ENCODE data around the gene IFNA1. TPM values are rescaled to one million over a fixed set of nuclear protein-coding genes. Genes with fewer than 3 reads are reported as not detected.
"Not testable (repeated sequence)": the region's sequence is repeated elsewhere in the genome, so short reads cannot be mapped to it uniquely, and the experiment has no call there.

The IFNA1 gene
- not detected for total RNA-seq

GRCh38 chr9:21440139-21440538 lies at the start of gene IFNA1:
IFNA1 (plus strand) TSS chr9:21440439; CDS start chr9:21440508, 69 bp downstream.
- DNase-seq = no peak

- no peak for DNase-seq
Measured at GRCh38 chr9:21392270-21392669, 48.0 kb upstream of the IFNA1 start.

GRCh38 chr9:21395778-21396717 lies 44.2 kb upstream of the IFNA1 start:
- DNase-seq = peak; percentile 66

GRCh38 chr9:21398955-21399489 lies 41.2 kb upstream of the IFNA1 start:
- no peak for DNase-seq

DNA sequence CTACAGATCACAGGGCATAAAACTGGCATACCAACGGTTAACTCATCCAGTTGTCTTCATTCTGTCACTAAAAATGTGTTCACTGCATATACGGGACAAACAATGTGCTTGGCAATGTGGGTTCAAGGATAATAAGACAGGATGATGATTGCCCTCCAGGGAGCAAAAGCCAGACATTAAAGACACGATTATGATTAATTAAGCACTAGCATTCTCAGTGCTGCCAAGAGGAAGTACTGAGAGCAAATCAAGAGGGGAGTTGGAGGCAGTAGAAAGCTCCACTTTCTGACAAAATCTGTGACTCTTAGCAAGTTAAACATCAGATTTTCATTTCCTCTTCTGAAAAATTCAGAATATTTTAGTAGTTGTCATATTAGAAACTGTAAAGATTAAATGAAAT lies 40.3 kb upstream of the IFNA1 start:
- DNase-seq = no peak

DNA sequence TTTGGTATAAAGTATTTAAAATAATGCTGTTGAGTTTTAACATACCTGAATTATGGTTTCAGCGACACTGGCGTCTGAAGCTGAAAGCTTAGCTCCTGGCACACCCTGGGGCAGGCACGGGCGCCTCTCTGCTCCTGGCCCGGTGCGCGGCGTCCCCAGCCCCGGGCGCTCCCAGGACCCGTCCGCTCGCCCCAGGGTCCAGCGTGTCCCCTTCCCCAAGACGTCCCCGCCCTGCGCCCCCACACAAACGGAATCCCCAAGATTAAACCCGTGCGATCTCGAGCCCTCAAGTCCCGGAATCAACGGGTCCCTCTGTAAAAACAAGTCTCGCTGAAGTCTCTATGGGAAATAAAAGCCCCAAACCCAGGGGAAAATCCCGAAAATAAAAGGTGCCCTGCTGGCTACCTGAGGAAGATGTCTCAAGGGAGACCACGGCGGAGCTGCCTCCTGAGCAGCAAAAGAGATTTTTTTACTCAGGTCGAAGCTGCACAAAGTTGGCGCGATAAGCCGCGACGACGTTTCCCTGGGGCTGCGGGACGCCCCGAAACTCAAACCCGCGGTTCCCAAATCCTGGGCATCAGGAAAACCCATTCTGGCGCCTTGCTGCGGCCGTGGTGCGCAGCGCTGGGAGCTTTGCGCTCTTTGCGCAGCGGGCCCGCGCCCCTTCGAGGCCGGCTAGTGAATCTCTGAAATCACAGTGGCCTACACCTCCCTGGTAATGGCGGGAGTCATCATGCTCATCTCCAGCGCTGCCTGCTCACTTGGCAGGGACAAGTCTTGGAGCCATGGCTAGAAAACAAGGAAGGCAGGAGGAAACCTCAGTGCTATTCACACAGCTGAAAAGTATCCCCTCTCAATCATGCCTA lies 37.6 kb upstream of the IFNA1 start:
- DNase-seq = peak; percentile 18

- DNase-seq = no peak
Measured at GRCh38 chr9:21404146-21404545, 36.1 kb upstream of the IFNA1 start.

DNA sequence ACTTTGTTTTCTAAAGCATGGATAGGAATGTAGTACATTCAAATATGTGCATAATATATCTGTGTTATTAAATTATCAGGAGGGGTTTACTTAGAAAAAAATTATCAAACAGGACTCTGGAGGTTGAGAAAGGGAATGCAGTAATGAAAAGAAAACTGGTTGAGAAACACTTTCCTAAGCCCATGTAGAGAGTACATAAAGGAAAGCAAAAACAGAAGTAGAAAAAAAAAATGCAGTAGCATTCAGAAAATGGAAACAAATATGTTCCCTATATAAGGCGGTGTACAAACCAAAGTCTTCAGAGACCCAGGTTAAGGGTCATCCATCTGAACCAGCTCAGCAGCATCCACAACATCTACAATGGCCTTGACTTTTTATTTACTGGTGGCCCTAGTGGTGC lies 31.4 kb upstream of the IFNA1 start, which contains the start of gene IFNA8:
Gene IFNA8 (plus strand): TSS at position 301 of the 400 bp plus-strand sequence. CDS start 60 bp downstream, at position 361.
- no peak for DNase-seq

DNA sequence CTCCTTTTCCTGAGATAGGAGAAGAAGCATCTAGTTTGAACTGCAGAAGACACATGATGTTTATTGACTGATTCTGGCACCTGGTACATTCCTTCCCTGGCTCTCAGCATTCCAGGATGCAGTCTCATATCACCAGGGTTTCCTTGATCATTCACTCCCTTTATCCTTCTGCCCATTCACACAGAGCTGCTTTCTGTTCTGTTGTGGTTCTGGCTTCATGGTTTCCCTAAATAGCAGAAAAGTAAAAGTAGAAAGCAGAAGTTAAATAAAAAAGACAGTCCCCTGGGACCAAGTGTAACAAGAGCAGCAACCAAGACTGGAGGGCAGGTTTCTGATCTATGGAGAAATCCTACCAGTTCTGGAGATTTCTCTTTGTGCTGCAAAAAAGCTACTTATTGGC lies 28.1 kb upstream of the IFNA1 start:
- DNase-seq = no peak

GRCh38 chr9:21413151-21413550 lies 27.1 kb upstream of the IFNA1 start:
- no peak for DNase-seq

GRCh38 chr9:21413624-21414023 lies 26.6 kb upstream of the IFNA1 start:
- DNase-seq = no peak

DNA sequence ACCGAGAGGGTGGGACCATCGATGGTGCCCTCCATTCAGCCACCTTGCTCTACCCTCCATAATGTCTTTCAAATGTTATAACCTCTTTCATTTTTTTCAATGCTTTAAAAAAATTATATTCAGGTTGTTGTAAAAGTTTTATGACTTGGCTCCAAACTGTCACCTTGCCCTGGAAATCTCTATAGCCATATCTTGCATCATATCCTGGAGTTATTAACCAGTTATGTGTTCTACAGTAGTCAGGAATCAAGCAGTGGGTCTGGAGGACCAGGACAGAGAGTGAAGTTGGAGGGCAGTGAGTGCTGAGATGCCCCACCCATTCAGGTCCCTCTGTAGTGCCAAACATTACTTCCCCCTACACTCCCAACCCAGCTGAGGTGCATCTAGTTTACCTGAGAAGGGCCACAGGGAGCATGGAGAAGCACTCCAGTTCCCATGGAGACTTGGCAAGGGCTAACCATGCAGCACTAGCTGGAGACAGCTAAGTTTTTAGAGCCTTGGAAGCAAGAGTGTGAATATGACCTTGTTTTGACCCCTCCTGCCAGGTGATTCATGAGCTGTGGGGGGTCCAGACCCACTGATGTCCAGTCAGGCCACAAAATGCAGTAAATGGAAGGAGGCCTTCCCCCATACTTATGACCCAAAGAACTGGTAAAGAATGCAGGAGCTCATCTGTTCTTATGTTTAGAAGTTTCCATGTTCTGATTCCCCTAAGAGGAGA lies 25.9 kb upstream of the IFNA1 start:
- no peak for DNase-seq

DNA sequence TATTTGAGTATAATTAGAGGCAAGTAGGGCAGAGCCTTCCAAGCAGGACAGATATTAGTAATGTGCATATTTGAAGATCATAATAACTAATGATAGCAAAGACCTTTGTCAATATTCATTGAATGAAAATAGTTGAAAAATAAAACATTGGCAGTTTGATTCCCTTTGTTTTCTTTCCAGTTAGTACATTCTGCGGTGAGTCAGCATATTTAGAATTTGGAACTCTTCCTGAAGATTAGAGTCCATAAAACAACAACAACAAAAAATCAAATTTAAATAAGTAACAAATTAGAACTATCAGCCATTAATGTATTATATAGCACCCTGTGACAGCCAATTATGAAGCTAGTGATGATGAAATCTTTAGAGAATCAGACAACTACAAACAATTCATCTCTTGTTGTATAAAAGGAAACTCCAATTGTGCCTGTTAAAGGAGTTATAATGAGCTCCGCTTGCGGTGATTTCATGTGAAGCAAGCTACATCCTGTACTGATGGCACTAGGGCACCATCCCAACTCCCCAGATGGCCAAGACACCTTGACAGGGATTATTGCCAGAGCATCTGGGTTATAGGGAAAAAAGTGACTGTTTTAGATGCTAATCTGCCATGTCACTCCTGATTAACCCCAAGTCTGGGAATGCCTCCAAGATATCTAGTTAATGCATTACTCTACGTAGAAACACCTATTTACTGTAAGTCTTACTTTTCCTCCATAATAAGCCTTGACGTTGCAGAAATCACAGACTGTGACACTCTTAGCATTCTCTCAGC lies 24.6 kb upstream of the IFNA1 start:
- DNase-seq = no peak

DNA sequence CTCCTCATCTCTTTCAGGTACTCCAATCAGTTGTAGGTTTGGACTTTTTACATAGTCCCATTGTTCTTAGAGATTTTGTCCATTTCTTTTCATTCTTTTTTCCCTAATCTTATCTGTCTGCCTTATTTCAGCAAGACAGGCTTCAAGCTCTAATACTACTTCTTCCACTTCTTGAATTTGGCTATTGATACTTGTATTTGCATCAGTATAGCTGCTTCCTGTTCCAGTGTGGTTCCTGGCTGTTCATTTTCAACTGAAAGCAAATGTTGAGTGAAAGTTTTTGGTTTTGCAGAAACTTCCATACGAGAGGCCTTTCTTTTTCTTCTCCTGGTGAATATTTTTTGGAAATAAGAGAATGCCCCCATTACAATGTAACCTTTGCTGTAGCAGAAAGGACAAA lies 12.0 kb upstream of the IFNA1 start:
- DNase-seq = no peak

DNA sequence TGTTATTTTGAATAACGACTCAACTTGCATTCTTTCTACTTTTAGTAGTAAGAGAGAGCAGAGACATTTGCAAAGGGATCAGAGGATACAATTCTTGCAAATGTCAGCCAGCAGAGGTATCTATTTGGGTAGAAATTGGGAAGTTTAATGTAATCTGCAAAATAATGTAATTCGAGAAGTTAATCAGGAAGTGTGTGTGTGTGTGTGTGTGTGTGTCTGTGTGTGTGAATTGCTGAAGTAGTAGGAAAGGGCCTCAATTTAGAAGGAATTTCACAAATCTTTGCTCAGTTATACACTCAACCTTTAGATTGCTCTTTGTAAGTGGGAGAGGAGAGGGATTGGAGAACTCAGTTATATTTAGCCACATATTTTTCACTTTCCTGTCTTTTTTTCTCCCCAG lies 11.0 kb upstream of the IFNA1 start:
- no peak for DNase-seq

GRCh38 chr9:21432672-21433425 lies 7.4 kb upstream of the IFNA1 start:
- DNase-seq = no peak

GRCh38 chr9:21434202-21435014 lies 5.8 kb upstream of the IFNA1 start:
- peak; percentile 63 for DNase-seq

DNA sequence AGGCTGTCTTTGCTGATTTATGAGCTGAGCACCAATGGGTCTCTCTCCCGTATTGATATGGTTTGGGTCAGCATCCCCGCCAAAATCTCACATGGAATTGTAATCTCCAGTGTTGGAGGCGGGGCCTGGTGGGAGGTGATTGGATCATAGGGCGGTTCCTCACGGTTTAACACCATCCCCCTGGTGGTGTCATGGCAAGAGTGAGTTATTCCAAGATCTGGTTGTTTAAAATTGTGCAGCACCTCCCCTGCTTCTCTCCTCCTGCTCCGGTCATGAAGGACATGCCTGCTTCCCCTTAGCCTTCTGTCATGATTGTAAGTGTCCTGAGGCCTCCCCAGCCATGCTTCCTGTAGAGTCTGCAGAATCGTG lies 5.2 kb upstream of the IFNA1 start:
- DNase-seq = not testable (repeated sequence)

GRCh38 chr9:21443849-21444625 lies 3.8 kb downstream of the IFNA1 start:
- DNase-seq = no peak

Data from tongue (tissue), 2 donors.